H1 (cell line): ENCODE measurements around the gene JAKMIP1.

Source experiments
- CTCF ChIP-seq, 3 experiments: IDR thresholded peaks; 1 replicate in 2 of 3; 2 replicates in 1 of 3; pipeline versions ENCODE4 v1.5.1 to v1.6.1; 2011; ENCODE audit warnings: low read length in 3 of 3, mild to moderate bottlenecking in 3 of 3, inconsistent platforms in 2 of 3, low read depth in 1 of 3, moderate library complexity in 1 of 3; ENCODE audit not compliant: insufficient read depth in 1 of 3; ENCODE audit errors: control extremely low read depth in 1 of 3
- EZH2 ChIP-seq: fragments of 200-600 bp; sonication (generic); IDR thresholded peaks from 2 replicates; pipeline ENCODE4 v1.7.1; 2012; ENCODE audit warnings: low read depth, mild to moderate bottlenecking, moderate library complexity, low read length, inconsistent platforms; ENCODE audit not compliant: severe bottlenecking
- HDAC6 ChIP-seq: IDR thresholded peaks from one replicate; pipeline ENCODE4 v1.7.1; 2012; ENCODE audit warnings: low read depth, mild to moderate bottlenecking, inconsistent platforms, low read length, moderate library complexity
- SRF ChIP-seq: IDR thresholded peaks from 2 replicates; pipeline ENCODE4 v1.6.1; 2011; ENCODE audit warnings: mild to moderate bottlenecking, low read depth, low read length, moderate library complexity

- TF ChIP-seq SRF = no peak
- TF ChIP-seq CTCF (IDR thresholded peaks at IDR 0.05; ENCODE audit: control extremely low read depth in 1 of 3, insufficient read depth in 1 of 3, low read depth in 1 of 3, low read length in 3 of 3) = no peak
- TF ChIP-seq HDAC6 = no peak
- no peak for TF ChIP-seq EZH2
These were observed 4.0 kb downstream of the JAKMIP1 start for GRCh38 chr4:6196324-6196723.
